Measurements from ENCODE around the gene LRMDA. TPM values are rescaled to one million over a fixed set of nuclear protein-coding genes. Genes with fewer than 3 reads are reported as not detected.

LRMDA gene
- total and polyA plus RNA-seq, 2 of the 13 experiments (the other 11 are each of a cell fraction or from before 2014, with no cell fraction given), result 13.4 to 22.0 TPM

DNA sequence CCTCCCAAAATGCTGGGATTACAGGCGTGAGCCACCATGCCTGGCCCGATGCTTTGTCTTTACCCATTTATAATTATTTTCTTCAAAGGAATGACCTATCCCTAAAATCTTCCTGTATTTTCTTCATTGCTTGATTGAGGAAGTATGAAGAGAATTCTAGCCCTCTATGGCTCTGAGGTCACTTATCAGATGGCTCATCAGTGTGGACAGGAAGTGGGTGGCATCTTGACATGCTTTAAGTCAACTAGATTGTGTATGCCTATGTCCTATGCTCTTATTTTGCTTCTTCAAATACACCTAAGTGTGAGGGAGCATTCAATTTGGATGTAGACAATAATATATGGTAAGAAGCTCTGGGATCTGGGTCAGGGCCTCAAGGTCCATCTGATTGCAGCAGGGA is 1020.5 kb downstream of the LRMDA start:
- CTCF ChIA-PET (ENCODE audit: low intra/inter-chr PET ratio, low total read pairs), result no interaction called here

More for the DNA sequence above, 1020.5 kb downstream of the LRMDA start:
- Histone ChIP-seq H3K27ac (ENCODE audit: extremely low read length, insufficient read depth, low read length) (no peak overlapping the region), H3K79me2 (ENCODE audit: insufficient read depth, low read length) (no peaks in the 10 kb centered on the region), H3K36me3 (replicated peaks in 1 of 2; ENCODE audit: control insufficient read depth in 1 of 2, insufficient read depth in 2 of 2, low read length in 2 of 2) (no peaks in the 10 kb centered on the region), H3K4me2 (ENCODE audit: low read depth, low read length) (no peak overlapping the region), H3K9ac (ENCODE audit: insufficient read depth, low read depth, low read length) (no peak overlapping the region), H3K4me1 (ENCODE audit: insufficient read depth, low read length) (no peaks in the 10 kb centered on the region), H3K4me3 (replicated peaks in 1 of 3; ENCODE audit: insufficient read depth in 1 of 3, low read depth in 2 of 3, low read length in 3 of 3) (no peak overlapping the region), H3K9me3 (ENCODE audit: low read length) (no peaks in the 10 kb centered on the region), H2AFZ (ENCODE audit: low read length) (no peak overlapping the region), H4K20me1 (ENCODE audit: insufficient read depth, low read length) (no peaks in the 10 kb centered on the region), H3K27me3 (ENCODE audit: control insufficient read depth in 1 of 2, insufficient read depth in 2 of 2, low read length in 2 of 2) (no peaks in the 10 kb centered on the region)
- FAIRE-seq (no peak), ATAC-seq (no peak), DNase-seq (ENCODE audit: low spot score) (no peak)
- 93% methylated on average over 2 of the region's 2 CpGs for WGBS (ENCODE audit: low lambda C conversion rate)
- TF ChIP-seq, protein P1, sequence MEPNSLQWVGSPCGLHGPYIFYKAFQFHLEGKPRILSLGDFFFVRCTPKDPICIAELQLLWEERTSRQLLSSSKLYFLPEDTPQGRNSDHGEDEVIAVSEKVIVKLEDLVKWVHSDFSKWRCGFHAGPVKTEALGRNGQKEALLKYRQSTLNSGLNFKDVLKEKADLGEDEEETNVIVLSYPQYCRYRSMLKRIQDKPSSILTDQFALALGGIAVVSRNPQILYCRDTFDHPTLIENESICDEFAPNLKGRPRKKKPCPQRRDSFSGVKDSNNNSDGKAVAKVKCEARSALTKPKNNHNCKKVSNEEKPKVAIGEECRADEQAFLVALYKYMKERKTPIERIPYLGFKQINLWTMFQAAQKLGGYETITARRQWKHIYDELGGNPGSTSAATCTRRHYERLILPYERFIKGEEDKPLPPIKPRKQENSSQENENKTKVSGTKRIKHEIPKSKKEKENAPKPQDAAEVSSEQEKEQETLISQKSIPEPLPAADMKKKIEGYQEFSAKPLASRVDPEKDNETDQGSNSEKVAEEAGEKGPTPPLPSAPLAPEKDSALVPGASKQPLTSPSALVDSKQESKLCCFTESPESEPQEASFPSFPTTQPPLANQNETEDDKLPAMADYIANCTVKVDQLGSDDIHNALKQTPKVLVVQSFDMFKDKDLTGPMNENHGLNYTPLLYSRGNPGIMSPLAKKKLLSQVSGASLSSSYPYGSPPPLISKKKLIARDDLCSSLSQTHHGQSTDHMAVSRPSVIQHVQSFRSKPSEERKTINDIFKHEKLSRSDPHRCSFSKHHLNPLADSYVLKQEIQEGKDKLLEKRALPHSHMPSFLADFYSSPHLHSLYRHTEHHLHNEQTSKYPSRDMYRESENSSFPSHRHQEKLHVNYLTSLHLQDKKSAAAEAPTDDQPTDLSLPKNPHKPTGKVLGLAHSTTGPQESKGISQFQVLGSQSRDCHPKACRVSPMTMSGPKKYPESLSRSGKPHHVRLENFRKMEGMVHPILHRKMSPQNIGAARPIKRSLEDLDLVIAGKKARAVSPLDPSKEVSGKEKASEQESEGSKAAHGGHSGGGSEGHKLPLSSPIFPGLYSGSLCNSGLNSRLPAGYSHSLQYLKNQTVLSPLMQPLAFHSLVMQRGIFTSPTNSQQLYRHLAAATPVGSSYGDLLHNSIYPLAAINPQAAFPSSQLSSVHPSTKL (CRISPR knock-in tag; IDR thresholded peaks at IDR 0.05), result no peak
- TF ChIP-seq MAFK (conservative IDR thresholded peaks at IDR 0.05 in 1 of 2, IDR thresholded peaks at IDR 0.05 in 1 of 2; ENCODE audit: low read length in 2 of 2) (no peak), CAMTA2 (CRISPR knock-in tag; IDR thresholded peaks at IDR 0.05; ENCODE audit: borderline replicate concordance) (no peak), SUZ12 (IDR thresholded peaks at IDR 0.05; ENCODE audit: low read depth, low read length) (no peak)
- TF ChIP-seq, protein P2, sequence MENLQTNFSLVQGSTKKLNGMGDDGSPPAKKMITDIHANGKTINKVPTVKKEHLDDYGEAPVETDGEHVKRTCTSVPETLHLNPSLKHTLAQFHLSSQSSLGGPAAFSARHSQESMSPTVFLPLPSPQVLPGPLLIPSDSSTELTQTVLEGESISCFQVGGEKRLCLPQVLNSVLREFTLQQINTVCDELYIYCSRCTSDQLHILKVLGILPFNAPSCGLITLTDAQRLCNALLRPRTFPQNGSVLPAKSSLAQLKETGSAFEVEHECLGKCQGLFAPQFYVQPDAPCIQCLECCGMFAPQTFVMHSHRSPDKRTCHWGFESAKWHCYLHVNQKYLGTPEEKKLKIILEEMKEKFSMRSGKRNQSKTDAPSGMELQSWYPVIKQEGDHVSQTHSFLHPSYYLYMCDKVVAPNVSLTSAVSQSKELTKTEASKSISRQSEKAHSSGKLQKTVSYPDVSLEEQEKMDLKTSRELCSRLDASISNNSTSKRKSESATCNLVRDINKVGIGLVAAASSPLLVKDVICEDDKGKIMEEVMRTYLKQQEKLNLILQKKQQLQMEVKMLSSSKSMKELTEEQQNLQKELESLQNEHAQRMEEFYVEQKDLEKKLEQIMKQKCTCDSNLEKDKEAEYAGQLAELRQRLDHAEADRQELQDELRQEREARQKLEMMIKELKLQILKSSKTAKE (CRISPR knock-in tag; IDR thresholded peaks at IDR 0.05; ENCODE audit: borderline replicate concordance), result no peak
- in situ Hi-C loops (cut with HindIII; ENCODE audit: extremely low pct_ligation_motif_present, low pct_unique_long_range_greater_than_20kb), result no loop called here
- POLR2A ChIA-PET, result no interaction called here
- BruUV-seq (replicated peaks), result no TSS peak
- intact Hi-C loops (cut with micrococcal nuclease; ENCODE audit: unreplicated experiment), result no loop called here

All from HepG2 (cell line).